ENCODE data around the gene NUDT5.

The NUDT5 gene

GRCh38 chr10:12165999-12166775 is 29.5 kb downstream of the NUDT5 start:
- DNase-seq (ENCODE audit: extremely low spot score, insufficient read length, low read depth) (no peak), FAIRE-seq (no peak)

- DNase-seq (ENCODE audit: extremely low spot score, insufficient read length, low read depth) = no peak
- FAIRE-seq = no peak
These were observed 30.7 kb downstream of the NUDT5 start for GRCh38 chr10:12165036-12165435.

- FAIRE-seq = no peak
- no peak for DNase-seq (ENCODE audit: extremely low spot score, insufficient read length, low read depth)
These were observed 31.6 kb downstream of the NUDT5 start for GRCh38 chr10:12164085-12164484.

DNA sequence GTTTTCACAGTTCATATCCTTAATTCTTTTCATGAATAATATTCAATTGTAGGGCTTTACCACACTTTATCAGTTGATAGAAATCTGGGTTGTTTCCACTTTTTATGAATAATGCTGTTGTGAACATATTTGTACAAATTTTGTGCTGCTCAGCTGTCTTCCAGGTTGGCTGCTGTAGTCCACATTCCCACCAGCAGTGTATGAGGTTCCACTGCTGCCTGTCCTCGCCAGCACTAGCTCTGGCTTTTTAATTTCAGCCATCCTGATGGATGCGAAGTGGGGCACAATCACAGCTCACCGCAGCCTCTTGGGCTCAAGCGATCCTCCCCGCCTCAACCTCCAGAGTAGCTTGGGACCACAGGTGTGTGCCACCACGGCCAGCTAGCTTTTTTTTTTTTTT is 32.8 kb downstream of the NUDT5 start:
- FAIRE-seq (no peak), DNase-seq (ENCODE audit: extremely low spot score, insufficient read length, low read depth) (no peak)

- FAIRE-seq (no peak), DNase-seq (ENCODE audit: extremely low spot score, insufficient read length, low read depth) (no peak)
These were observed 35.0 kb downstream of the NUDT5 start for GRCh38 chr10:12160664-12161063.

- no peak for DNase-seq (ENCODE audit: extremely low spot score, insufficient read length, low read depth)
- FAIRE-seq = no peak
These were observed 37.6 kb downstream of the NUDT5 start for GRCh38 chr10:12158111-12158510.

DNA sequence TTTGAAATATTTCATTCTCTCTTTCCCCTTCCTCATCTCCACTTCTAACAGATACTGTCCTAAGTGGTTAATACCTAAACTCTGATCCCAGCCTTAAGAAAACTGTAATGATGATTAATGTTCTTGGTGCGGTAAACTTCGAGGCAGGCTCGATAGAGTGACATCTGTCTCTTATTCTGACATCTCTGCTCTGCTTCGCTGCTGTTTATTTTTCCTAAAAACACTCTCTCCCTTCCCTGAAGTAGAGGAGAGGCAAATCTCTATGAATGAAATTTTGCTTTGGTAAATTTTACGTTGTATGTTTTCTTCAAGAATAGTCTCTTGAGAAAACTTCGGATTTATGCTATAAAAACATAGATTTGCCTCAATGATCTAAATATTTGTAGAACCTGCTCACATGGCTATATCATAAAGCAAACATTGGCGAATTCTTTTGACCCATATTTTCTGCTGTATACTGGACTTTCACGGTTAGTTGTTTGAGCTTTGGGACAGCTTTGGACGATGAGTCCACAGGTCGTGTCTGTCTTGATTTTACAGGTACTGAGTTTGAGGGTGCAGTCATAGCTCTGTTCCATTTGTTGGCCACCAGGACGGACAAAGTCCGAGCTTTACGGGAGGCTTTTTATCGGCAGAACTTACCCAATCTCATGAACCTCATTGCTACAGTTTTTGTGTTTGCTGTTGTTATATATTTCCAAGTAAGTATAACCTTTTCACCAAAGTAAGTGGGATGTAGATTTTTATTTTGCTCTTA is 39.1 kb downstream of the NUDT5 start:
- FAIRE-seq (no peak), DNase-seq (ENCODE audit: extremely low spot score, insufficient read length, low read depth) (no peak)

DNA sequence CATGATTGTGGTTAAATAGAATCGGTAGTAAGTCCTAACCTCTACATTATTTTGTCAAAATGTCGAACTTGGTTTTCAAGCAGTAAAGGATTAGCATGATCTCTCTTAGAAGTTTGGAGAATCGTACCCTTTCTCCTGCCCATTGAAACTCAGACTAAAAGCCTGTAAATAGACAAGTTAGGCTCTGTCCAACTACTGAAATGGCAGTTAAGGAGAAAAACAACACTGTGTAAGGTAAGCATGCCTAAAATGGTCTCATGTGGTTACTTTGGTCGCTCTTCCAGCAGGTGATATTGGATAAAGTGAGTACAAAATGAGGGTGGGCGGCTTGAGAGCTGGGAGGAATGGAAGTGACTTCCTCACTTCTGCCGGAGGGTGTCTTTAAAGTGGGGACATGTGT is 41.2 kb downstream of the NUDT5 start:
- FAIRE-seq (no peak), DNase-seq (ENCODE audit: extremely low spot score, insufficient read length, low read depth) (no peak)

DNA sequence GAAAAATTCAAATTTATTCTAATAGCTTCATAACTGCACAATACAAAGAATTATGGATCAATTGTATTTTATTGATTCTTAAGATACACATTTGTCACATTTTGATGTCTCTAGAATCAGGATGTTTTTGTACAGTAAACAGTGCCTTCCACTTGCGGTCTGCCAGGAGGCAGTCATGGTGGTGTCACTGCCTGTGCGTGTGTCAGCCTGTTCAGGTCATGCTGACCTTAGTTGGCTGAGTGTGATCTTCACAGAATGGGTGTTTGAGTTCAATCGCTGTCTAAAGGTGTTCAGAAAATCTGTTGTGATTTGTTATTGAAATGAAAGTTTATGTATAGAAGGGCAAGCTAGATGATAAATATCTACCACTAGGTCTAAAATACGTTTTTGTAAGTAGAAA is 45.5 kb downstream of the NUDT5 start:
- FAIRE-seq (no peak), DNase-seq (ENCODE audit: extremely low spot score, insufficient read length, low read depth) (no peak)

DNA sequence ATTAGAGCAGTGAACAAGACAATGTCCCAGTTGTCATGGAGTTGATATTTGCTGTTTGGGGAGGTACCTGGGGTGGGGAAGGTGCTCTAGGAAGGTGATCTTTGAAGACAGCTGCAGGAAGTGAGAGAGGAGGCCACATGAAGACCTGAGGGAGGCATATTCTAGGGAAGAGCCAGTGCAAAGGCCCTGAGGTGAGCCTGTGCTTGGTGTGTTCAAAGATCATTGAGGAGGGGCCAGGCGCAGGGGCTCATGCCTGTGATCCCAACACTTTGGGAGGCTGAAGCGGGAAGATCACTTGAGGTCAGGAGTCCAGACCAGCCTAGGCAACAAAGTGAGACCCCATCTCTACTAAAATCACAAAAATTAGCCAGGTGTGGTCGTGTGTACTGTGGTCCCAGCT is 51.2 kb downstream of the NUDT5 start:
- DNase-seq (ENCODE audit: extremely low spot score, insufficient read length, low read depth) (no peak), FAIRE-seq (no peak)

GRCh38 chr10:12140038-12140437 is 55.7 kb downstream of the NUDT5 start:
- FAIRE-seq = no peak
- no peak for DNase-seq (ENCODE audit: extremely low spot score, insufficient read length, low read depth)

DNA sequence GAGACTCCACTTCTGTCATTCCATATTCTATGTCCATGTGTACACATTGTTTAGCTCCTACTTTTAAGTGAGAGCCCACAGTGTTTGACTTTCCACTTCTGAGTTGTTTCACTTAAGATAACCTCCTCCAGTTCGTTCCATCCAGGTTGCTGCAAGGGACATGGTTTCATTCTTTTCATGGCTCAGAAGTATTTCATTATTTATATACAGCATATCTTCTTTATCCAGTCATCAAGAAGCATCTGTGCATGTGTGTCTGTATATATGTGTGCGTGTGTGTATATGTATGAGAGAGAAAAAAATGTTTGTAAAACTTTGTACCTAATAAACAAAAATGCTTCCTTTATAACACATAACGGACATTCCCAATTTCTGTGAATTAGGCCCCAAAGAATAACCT is 60.1 kb downstream of the NUDT5 start:
- FAIRE-seq (no peak), DNase-seq (ENCODE audit: extremely low spot score, insufficient read length, low read depth) (no peak)

DNA sequence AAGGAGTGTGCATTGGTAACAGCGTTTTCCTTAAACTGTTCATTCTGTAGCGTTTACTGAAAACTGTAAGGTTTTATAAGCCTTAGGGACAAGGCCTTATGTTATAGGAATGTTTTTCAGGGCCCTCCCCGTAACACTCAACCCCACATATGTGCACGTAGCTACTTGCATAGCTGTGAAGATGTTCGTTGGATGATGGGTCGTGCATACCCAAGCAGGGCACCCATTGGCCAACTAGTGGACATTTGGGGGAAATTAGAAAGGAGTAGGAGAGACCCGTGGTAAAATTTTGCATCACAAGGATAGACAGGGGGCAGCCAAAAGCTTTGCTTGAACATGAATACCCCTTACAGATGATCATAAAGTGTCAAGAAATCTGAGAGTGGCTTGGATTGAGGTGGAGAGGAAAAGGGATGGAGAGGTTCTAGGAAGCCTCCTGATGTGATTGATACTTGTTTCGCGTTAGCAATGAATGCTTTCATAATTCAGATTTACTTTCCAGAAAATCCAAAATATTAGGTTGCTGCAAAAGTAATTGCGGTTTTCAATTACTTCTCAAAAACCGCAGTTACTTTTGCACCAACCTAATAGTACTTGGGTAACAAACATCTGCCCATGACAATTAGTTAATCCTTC is 65.3 kb downstream of the NUDT5 start:
- DNase-seq (ENCODE audit: extremely low spot score, insufficient read length, low read depth) (peak; percentile 20), FAIRE-seq (peak; percentile 85)

- FAIRE-seq = peak; percentile 91
- peak; percentile 99 for DNase-seq (ENCODE audit: extremely low spot score, insufficient read length, low read depth)
These were observed 66.2 kb downstream of the NUDT5 start, which contains the start of gene SEC61A2 for GRCh38 chr10:12129222-12130111. Gene SEC61A2, plus strand, starts transcription at chr10:12129677. Its CDS starts 111 bp downstream, at chr10:12129788.

DNA sequence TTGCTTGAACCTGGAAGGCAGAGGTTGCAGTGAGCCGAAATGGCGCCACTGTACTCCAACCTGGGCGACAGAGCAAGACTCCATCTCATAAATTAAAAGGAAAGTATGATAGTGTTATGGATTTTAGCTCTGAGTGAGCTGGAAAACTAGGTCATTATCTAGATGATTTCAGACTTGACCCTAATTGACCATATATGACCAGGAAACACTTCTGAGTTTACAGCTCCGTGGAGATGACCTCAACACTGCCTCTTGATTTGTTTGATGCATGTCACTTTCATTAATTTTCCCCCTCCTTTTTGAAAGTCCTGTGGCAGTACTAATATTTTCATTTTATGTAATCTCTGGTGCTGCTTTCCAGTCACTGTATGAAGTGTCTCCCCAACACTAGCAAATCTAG is 74.0 kb downstream of the NUDT5 start:
- FAIRE-seq (peak; percentile 45), DNase-seq (ENCODE audit: extremely low spot score, insufficient read length, low read depth) (peak; percentile 14)

Measured in GM18507 (cell line).